Measurements from ENCODE around the gene EPM2A.

DNA sequence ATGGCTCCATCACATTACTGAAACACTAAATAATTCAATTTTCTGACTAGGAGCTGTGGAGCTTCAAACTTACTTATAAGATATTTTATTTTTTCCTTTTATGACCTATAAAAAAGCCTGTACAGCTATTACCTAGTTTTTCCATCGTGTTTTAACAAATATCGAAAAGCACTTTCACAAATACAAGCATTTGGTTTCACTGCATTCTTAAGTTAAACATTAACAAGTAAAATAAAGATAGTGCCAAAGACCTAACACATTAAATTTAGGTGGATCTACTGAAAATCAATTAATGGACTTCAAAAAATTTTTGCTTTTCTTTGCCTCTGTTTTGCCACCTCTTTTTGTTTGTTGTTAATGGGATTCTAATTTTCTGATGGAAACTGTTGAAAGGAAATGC lies 83.3 kb downstream of the EPM2A start:
- TF ChIP-seq POLR2AphosphoS5 (IDR thresholded peaks at IDR 0.05; ENCODE audit: low read depth, low read length): no peak
- TF ChIP-seq, protein P1, sequence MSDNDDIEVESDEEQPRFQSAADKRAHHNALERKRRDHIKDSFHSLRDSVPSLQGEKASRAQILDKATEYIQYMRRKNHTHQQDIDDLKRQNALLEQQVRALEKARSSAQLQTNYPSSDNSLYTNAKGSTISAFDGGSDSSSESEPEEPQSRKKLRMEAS (IDR thresholded peaks at IDR 0.05): no peak
